WERI-Rb-1 (cell line): Measurements from ENCODE around the gene FSTL4.

Experiments used
- DNase-seq: peaks from one replicate; pipeline ENCODE4 v3.0.0-alpha.2; 2020
- H3K27ac ChIP-seq: fragments of 250-450 bp; sonication (Bioruptor Pico); 2 replicates; pipeline ENCODE4 v1.5.1; 2020; ENCODE audit warnings: mild to moderate bottlenecking, moderate library complexity
- H3K27me3 ChIP-seq: fragments of 250-450 bp; sonication (Bioruptor Pico); 2 replicates; pipeline ENCODE4 v1.5.1; 2021; ENCODE audit warnings: mild to moderate bottlenecking, low read depth, moderate library complexity; ENCODE audit not compliant: insufficient read depth, severe bottlenecking
- H3K36me3 ChIP-seq: fragments of 250-450 bp; sonication (Bioruptor Pico); 2 replicates; pipeline ENCODE4 v1.5.1; 2020; ENCODE audit warnings: mild to moderate bottlenecking, moderate library complexity
- H3K4me3 ChIP-seq: 2 replicates; pipeline ENCODE4 v1.5.1; 2011; ENCODE audit warnings: low read depth, mild to moderate bottlenecking, control low read depth, low read length
- H3K9me3 ChIP-seq: fragments of 250-450 bp; sonication (Bioruptor Pico); 2 replicates; pipeline ENCODE4 v1.5.1; 2021; ENCODE audit warnings: mild to moderate bottlenecking, moderate library complexity; ENCODE audit not compliant: severe bottlenecking
- CTCF ChIP-seq: IDR thresholded peaks from 2 replicates; pipeline ENCODE4 v1.5.1; 2011; ENCODE audit warnings: low read depth, mild to moderate bottlenecking, control low read depth, inconsistent platforms, low read length

Gene FSTL4

DNA sequence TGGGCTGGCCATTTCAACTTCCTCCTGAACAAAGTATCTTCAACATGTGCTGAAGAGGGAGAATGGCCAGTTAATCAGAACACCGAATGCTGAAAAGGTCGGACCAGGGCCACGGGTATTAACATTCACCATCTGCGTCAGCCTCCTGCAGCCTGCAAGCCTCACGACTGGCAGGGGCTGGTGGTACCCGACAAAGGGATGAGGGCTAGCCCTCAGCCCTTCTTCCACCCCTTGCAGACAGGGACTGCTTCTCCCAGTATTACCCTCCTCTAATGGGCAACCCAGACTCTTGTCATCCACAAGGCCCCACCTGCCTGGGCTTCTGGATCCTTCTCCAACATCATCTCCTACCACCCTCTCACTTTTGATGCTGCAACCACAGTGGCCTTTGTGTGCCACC, 246.6 kb downstream of the FSTL4 start:
- H3K27me3 ChIP-seq = no peaks in the 10 kb centered on the region
- H3K9me3 ChIP-seq = no peaks in the 10 kb centered on the region
- DNase-seq = no peak
- TF ChIP-seq CTCF = no peak
- no peaks in the 10 kb centered on the region for H3K36me3 ChIP-seq
- H3K4me3 ChIP-seq = no peak overlapping the region
- H3K27ac ChIP-seq = no peak overlapping the region

GRCh38 chr5:133364936-133365707, 247.2 kb downstream of the FSTL4 start:
- DNase-seq = peak; percentile 58
- TF ChIP-seq CTCF = peak; percentile 85
- Histone ChIP-seq H3K27me3 (no peaks in the 10 kb centered on the region), H3K36me3 (no peaks in the 10 kb centered on the region), H3K27ac (no peak overlapping the region), H3K9me3 (no peaks in the 10 kb centered on the region), H3K4me3 (no peak overlapping the region)

- H3K27ac ChIP-seq = no peak overlapping the region
- H3K36me3 ChIP-seq = no peaks in the 10 kb centered on the region
- H3K9me3 ChIP-seq = no peaks in the 10 kb centered on the region
- no peak for DNase-seq
- no peak overlapping the region for H3K4me3 ChIP-seq
- TF ChIP-seq CTCF = no peak
- no peaks in the 10 kb centered on the region for H3K27me3 ChIP-seq
These were observed 248.3 kb downstream of the FSTL4 start for GRCh38 chr5:133363807-133364587.

GRCh38 chr5:133362438-133362837, 249.9 kb downstream of the FSTL4 start:
- Histone ChIP-seq H3K27ac (no peak overlapping the region), H3K9me3 (no peaks in the 10 kb centered on the region), H3K36me3 (no peaks in the 10 kb centered on the region), H3K4me3 (no peak overlapping the region), H3K27me3 (no peaks in the 10 kb centered on the region)
- no peak for DNase-seq
- no peak for TF ChIP-seq CTCF

- H3K27ac ChIP-seq = no peak overlapping the region
- no peak for DNase-seq
- H3K4me3 ChIP-seq = no peak overlapping the region
- H3K9me3 ChIP-seq = no peaks in the 10 kb centered on the region
- no peaks in the 10 kb centered on the region for H3K36me3 ChIP-seq
- no peaks in the 10 kb centered on the region for H3K27me3 ChIP-seq
- no peak for TF ChIP-seq CTCF
These were observed 250.4 kb downstream of the FSTL4 start for GRCh38 chr5:133361922-133362321.
